Astrocyte (in vitro differentiated cells and primary cell): Measurements from ENCODE around the gene TNFSF11.

ENCODE experiments used
- EZH2 ChIP-seq: IDR thresholded peaks from 2 replicates; pipeline ENCODE4 v1.6.1; 2012; ENCODE audit warnings: mild to moderate bottlenecking, low read length, inconsistent platforms; ENCODE audit not compliant: insufficient read depth
- TF ChIP-seq, protein P1 (sequence below): IDR thresholded peaks from 2 replicates; pipeline ENCODE4 v1.5.1; 2011; ENCODE audit warnings: low read depth, mild to moderate bottlenecking, inconsistent platforms, low read length, moderate library complexity; ENCODE audit not compliant: insufficient read depth

DNA sequence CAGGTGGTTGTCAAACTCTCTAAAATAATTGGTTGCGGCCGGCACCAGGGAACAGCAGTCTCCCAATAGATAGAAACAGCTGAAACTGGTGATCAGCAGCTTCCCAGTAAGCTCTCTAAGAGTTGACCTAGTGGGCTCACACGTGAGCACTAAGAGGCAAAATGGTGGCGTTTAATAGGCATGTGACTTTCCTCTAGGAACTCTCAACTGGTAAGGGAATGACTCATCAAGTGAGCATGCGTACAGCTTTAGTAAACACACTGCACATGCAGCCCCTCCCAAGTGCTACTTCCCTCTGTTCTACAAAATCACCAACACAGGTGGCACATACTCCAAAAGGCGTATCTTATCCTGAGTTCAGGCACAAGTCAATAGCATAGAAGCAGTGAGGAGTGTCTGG lies 41.7 kb downstream of the TNFSF11 start:
- TF ChIP-seq, protein P1, sequence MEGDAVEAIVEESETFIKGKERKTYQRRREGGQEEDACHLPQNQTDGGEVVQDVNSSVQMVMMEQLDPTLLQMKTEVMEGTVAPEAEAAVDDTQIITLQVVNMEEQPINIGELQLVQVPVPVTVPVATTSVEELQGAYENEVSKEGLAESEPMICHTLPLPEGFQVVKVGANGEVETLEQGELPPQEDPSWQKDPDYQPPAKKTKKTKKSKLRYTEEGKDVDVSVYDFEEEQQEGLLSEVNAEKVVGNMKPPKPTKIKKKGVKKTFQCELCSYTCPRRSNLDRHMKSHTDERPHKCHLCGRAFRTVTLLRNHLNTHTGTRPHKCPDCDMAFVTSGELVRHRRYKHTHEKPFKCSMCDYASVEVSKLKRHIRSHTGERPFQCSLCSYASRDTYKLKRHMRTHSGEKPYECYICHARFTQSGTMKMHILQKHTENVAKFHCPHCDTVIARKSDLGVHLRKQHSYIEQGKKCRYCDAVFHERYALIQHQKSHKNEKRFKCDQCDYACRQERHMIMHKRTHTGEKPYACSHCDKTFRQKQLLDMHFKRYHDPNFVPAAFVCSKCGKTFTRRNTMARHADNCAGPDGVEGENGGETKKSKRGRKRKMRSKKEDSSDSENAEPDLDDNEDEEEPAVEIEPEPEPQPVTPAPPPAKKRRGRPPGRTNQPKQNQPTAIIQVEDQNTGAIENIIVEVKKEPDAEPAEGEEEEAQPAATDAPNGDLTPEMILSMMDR = no peak
- no peak for TF ChIP-seq EZH2
